Measurements from ENCODE around the gene ZNF345.

The ZNF345 gene

GRCh38 chr19:36918090-36918489 is 67.4 kb downstream of the ZNF345 start:
- DNase-seq = no peak
